ENCODE data around the gene SYNE4. TPM values are rescaled to one million over a fixed set of nuclear protein-coding genes. Genes with fewer than 3 reads are reported as not detected.

Gene SYNE4
- polyA plus RNA-seq, 1 of the 3 experiments (the other 2 are of a cell fraction): 0.48 TPM

GRCh38 chr19:36054119-36054732 is 45.6 kb upstream of the SYNE4 start, which contains the start of gene THAP8:
Gene THAP8, minus strand, starts transcription at chr19:36054285. Its CDS starts 68 bp downstream, at chr19:36054217.
- no peaks in the 10 kb centered on the region for H3K36me3 ChIP-seq (replicated peaks in 1 of 2; ENCODE audit: control insufficient read depth in 1 of 2, insufficient read depth in 2 of 2, low read length in 1 of 2)
- H3K9ac ChIP-seq: peak within 1 kb of the TSS; percentile 76
- 2% methylated on average over 35 of the region's 56 CpGs for WGBS (ENCODE audit: low lambda C conversion rate)
- H3K4me2 ChIP-seq: peak within 1 kb of the TSS; percentile 80
- ChIA-PET CTCF (interaction anchor here (1.1 to 3.3 kb wide), 3 partner anchors 17 to 107 kb away, joined by 4 to 16 read pairs (median 5); partner anchors contain the start of gene CLIP3), POLR2A (interaction anchor here (0.9 to 1.6 kb wide), 4 partner anchors 9 to 186 kb away, joined by 3 to 6 read pairs (median 4); partner anchors contain the start of genes ALKBH6, APLP1 and CLIP3)
- H3F3A ChIP-seq (replicated peaks; ENCODE audit: insufficient read depth): peaks cover 15% of the 10 kb centered on the region
- H3K9me2 ChIP-seq: no peaks in the 10 kb centered on the region
- peak within 1 kb of the TSS; percentile 95 to 98 for H3K27ac ChIP-seq (ENCODE audit: low read depth in 2 of 2, low read length in 1 of 2)
- peaks cover 16% of the 10 kb centered on the region; the same call in 1 of the 2 replicates for H4K20me1 ChIP-seq (ENCODE audit: insufficient read depth)
- peak; percentile 98 for DNase-seq
- no peaks in the 10 kb centered on the region for H3K27me3 ChIP-seq (ENCODE audit: insufficient read depth)
- H3K4me1 ChIP-seq (ENCODE audit: control insufficient read depth in 1 of 2, insufficient read depth in 2 of 2, low read depth in 1 of 2, low read length in 1 of 2): peaks cover 3 to 5% of the 10 kb centered on the region in 2 experiments; a peak in 2 of 4 replicates
- H3K4me3 ChIP-seq (ENCODE audit: low read depth in 2 of 2, low read length in 1 of 2): peak within 1 kb of the TSS; percentile 64 to 68
- H3K79me2 ChIP-seq (ENCODE audit: insufficient read depth): peaks cover 41% of the 10 kb centered on the region
- H2AFZ ChIP-seq (ENCODE audit: low read depth): peak within 1 kb of the TSS; percentile 82
- H3K9me3 ChIP-seq: no peaks in the 10 kb centered on the region
- TF ChIP-seq MEF2A (IDR thresholded peaks at IDR 0.05; ENCODE audit: borderline replicate concordance, low read depth) (no peak), USF2 (IDR thresholded peaks at IDR 0.05; ENCODE audit: borderline replicate concordance, low read depth, low read length) (peak; percentile 98), ELF1 (IDR thresholded peaks at IDR 0.05) (no peak), EP300 (IDR thresholded peaks at IDR 0.05; ENCODE audit: borderline replicate concordance in 1 of 2, low read depth in 1 of 2, low read length in 1 of 2) (no peak), RAD21 (IDR thresholded peaks at IDR 0.05; ENCODE audit: low read length) (0 out of 2 replicates have a peak, but pooled peaks have one; percentile 5), RCOR1 (IDR thresholded peaks at IDR 0.05; ENCODE audit: low read length) (no peak), EZH2phosphoT487 (IDR thresholded peaks at IDR 0.05; ENCODE audit: borderline replicate concordance, low read depth) (no peak), JUND (IDR thresholded peaks at IDR 0.05) (no peak), POLR2AphosphoS5 (IDR thresholded peaks at IDR 0.05; ENCODE audit: low read depth, low read length) (peak; percentile 79), REST (IDR thresholded peaks at IDR 0.05; ENCODE audit: low read depth, low read length) (no peak), FOSL2 (IDR thresholded peaks at IDR 0.05; ENCODE audit: borderline replicate concordance, low read depth) (no peak), SIN3A (IDR thresholded peaks at IDR 0.05; ENCODE audit: borderline replicate concordance, low read depth, low read length) (no peak), PBX3 (IDR thresholded peaks at IDR 0.05) (peak; percentile 54; the same call in 1 of the 2 replicates), FOXM1 (IDR thresholded peaks at IDR 0.05; ENCODE audit: low read depth) (no peak), TCF12 (IDR thresholded peaks at IDR 0.05) (no peak), SMC3 (IDR thresholded peaks at IDR 0.05; ENCODE audit: low read depth, low read length) (no peak; the same call in 1 of the 2 replicates), MXI1 (IDR thresholded peaks at IDR 0.05; ENCODE audit: low read depth, low read length) (no peak), USF1 (IDR thresholded peaks at IDR 0.05; ENCODE audit: borderline replicate concordance, low read depth) (peak; percentile 99), GABPA (IDR thresholded peaks at IDR 0.05; ENCODE audit: low read depth) (no peak), TAF1 (IDR thresholded peaks at IDR 0.05; ENCODE audit: borderline replicate concordance, low read depth, low read length) (0 out of 2 replicates have a peak, but pooled peaks have one; percentile 14), CTCF (IDR thresholded peaks at IDR 0.05) (peak; percentile 64), NRF1 (IDR thresholded peaks at IDR 0.05; ENCODE audit: low read depth, low read length) (peak; percentile 91), GATA2 (CRISPR knock-in tag; IDR thresholded peaks at IDR 0.05) (no peak), CHD2 (IDR thresholded peaks at IDR 0.05; ENCODE audit: low read length, partially characterized antibody) (peak; percentile 55), TEAD4 (IDR thresholded peaks at IDR 0.05; ENCODE audit: borderline replicate concordance, insufficient read depth) (no peak), RXRA (IDR thresholded peaks at IDR 0.05; ENCODE audit: borderline replicate concordance, low read depth) (no peak)
